Measurements from ENCODE around the gene GOLM1. TPM values are rescaled to one million over a fixed set of nuclear protein-coding genes. Genes with fewer than 3 reads are reported as not detected.

The GOLM1 gene
- total and polyA plus RNA-seq, 11 donors = 1.9 to 16.8 (median 3.8) TPM

DNA sequence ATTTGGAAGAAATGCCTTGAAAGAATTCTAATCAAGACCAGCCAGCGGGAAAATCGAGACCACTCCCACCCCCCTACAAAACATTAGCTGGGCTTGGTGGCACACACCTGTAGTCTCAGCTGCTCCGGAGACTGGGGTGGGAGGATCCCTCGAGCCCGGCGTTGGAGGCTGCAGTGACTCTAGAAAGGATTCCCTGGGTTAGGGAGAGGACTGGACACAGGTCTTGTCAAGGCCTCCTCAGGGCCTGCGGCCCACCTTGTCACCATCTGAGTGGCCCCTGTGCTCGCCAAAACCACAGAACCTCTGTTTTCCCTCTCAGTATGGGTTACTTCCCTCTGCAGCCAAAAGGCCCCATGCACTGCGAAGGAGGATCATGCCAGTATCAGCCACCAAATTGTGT, 16.5 kb upstream of the GOLM1 start:
- WGBS, 4 donors = 82 to 92% (median 89%) methylated on average over 9 of the region's 9 CpGs
- Histone ChIP-seq H3K9me3 (no peaks in the 10 kb centered on the region), H3K27ac (no peak overlapping the region), H3K4me3 (no peak overlapping the region), H3K36me3 (no peaks in the 10 kb centered on the region), H3K27me3 (no peaks in the 10 kb centered on the region), H3K4me1 (no peaks in the 10 kb centered on the region)
- ATAC-seq (no peak), DNase-seq (no peak)
- TF ChIP-seq POLR2A (IDR thresholded peaks at IDR 0.05) = no peak
- no peak for TF ChIP-seq CTCF (IDR thresholded peaks at IDR 0.05)
- intact Hi-C loops (cut with DNase I) = no loop called here

DNA sequence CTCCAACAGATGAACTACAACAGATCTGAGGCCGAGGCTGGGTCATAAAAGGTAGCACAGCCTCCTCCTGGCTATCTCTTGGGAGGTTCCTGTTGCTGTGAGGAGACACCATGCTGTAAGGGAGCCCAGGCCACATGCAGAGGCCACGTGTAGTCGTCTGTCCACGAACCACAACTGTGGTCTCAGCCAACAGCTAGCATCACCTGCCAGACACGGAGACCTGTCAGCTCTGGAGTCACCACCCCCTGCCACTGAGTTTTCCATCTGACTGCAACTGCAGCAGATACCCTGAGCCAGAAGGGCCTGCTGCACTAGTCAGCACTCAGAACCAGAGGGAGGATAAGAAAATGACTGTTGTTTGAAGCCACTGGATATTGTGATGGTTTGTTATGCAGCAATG, 12.7 kb upstream of the GOLM1 start:
- no peaks in the 10 kb centered on the region for H3K27me3 ChIP-seq
- DNase-seq (no peak), ATAC-seq (no peak)
- TF ChIP-seq POLR2A (IDR thresholded peaks at IDR 0.05) = no peak
- TF ChIP-seq CTCF (IDR thresholded peaks at IDR 0.05) = no peak
- no peaks in the 10 kb centered on the region for H3K4me1 ChIP-seq
- 84 to 90% (median 88%) methylated on average over 5 of the region's 5 CpGs; no CpG with 5 or more reads in 1 of the 4 donors for WGBS, 4 donors
- intact Hi-C loops (cut with DNase I) = no loop called here
- H3K9me3 ChIP-seq = no peaks in the 10 kb centered on the region
- H3K4me3 ChIP-seq = no peak overlapping the region
- no peaks in the 10 kb centered on the region for H3K36me3 ChIP-seq
- H3K27ac ChIP-seq = no peak overlapping the region

- DNase-seq (no peak), ATAC-seq (no peak)
- Histone ChIP-seq H3K4me3 (no peak overlapping the region), H3K9me3 (no peaks in the 10 kb centered on the region), H3K4me1 (peaks cover 0 to 21% (median 9%) of the 10 kb centered on the region in 12 donors), H3K27ac (no peak overlapping the region), H3K27me3 (peaks cover 0 to 2% (median 0%) of the 10 kb centered on the region in 9 donors), H3K36me3 (no peaks in the 10 kb centered on the region)
- no peak for TF ChIP-seq CTCF (IDR thresholded peaks at IDR 0.05)
- TF ChIP-seq POLR2A (IDR thresholded peaks at IDR 0.05) = no peak
- intact Hi-C loops (cut with DNase I) = no loop called here
- WGBS, 4 donors = 96 to 97% (median 96%) methylated on average over 3 of the region's 3 CpGs
Observed at GRCh38 chr9:86102626-86103025, 3.3 kb upstream of the GOLM1 start.

- Histone ChIP-seq H3K27ac (peak overlapping the region in 10 of 12 donors; percentile 45 to 81 (median 69)), H3K4me3 (peak overlapping the region; percentile 45 to 90 (median 74))
Observed at GRCh38 chr9:86099701-86100364, 475 bp upstream of the GOLM1 start.

More at GRCh38 chr9:86099701-86100364, 475 bp upstream of the GOLM1 start:
- intact Hi-C loops (cut with DNase I) = loop anchor here in 1 of 10 donors (10.0 kb wide), 1 partner anchor 95 kb away; no protein-coding TSS in a partner anchor
- no peaks in the 10 kb centered on the region for H3K9me3 ChIP-seq
- H3K4me1 ChIP-seq = peaks cover 0 to 21% (median 9%) of the 10 kb centered on the region in 12 donors
- 2 to 4% (median 3%) methylated on average over 29 to 45 of the region's 45 CpGs for WGBS, 4 donors
- H3K27me3 ChIP-seq = peaks cover 0 to 2% (median 0%) of the 10 kb centered on the region in 9 donors
- no peaks in the 10 kb centered on the region for H3K36me3 ChIP-seq
- DNase-seq = peak; percentile 28 to 66 (median 41)
- peak in 3 of 4 donors; percentile 65 to 76 (median 73) for ATAC-seq
- TF ChIP-seq CTCF (IDR thresholded peaks at IDR 0.05) = no peak

All from heart left ventricle (tissue), 16 donors.